ENCODE measurements around the gene FOXI1.

- no peak for TF ChIP-seq CTCF (IDR thresholded peaks at IDR 0.05)
- no peak for TF ChIP-seq REST (IDR thresholded peaks at IDR 0.05; ENCODE audit: insufficient read depth in 1 of 2, low read depth in 2 of 2, low read length in 1 of 2)
- no peak for TF ChIP-seq POLR2AphosphoS5 (IDR thresholded peaks at IDR 0.05; ENCODE audit: low read depth, low read length)
- TF ChIP-seq SIN3A (IDR thresholded peaks at IDR 0.05; ENCODE audit: borderline replicate concordance, insufficient read depth, low read depth, low read length) = no peak
- TF ChIP-seq TCF7L2 (IDR thresholded peaks at IDR 0.05; ENCODE audit: low read depth, low read length) = no peak
Observed at GRCh38 chr5:170136506-170136905, 30.8 kb downstream of the FOXI1 start.

Data from Panc1 (cell line).